Osteocyte (in vitro differentiated cells): Measurements from ENCODE around the gene FBXO3. TPM values are rescaled to one million over a fixed set of nuclear protein-coding genes. Genes with fewer than 3 reads are reported as not detected.

Source experiments
- DNase-seq: peaks from one replicate; pipeline ENCODE4 v3.0.0; 2021; ENCODE audit warnings: mixed read lengths; ENCODE audit not compliant: unreplicated experiment; ENCODE audit errors: extremely low spot score
- H3K27ac Mint-ChIP-seq: one replicate; pipeline ENCODE4 v1.8.0; 2021; ENCODE audit warnings: mild to moderate bottlenecking, mixed read lengths; ENCODE audit not compliant: unreplicated experiment
- H3K27me3 Mint-ChIP-seq: one replicate; pipeline ENCODE4 v1.8.0; 2021; ENCODE audit warnings: mixed read lengths; ENCODE audit not compliant: unreplicated experiment
- H3K36me3 Mint-ChIP-seq: one replicate; pipeline ENCODE4 v1.8.0; 2021; ENCODE audit warnings: mixed read lengths; ENCODE audit not compliant: unreplicated experiment
- H3K4me1 Mint-ChIP-seq: one replicate; pipeline ENCODE4 v1.8.0; 2021; ENCODE audit warnings: mixed read lengths; ENCODE audit not compliant: unreplicated experiment
- H3K4me3 Mint-ChIP-seq: one replicate; pipeline ENCODE4 v1.8.0; 2021; ENCODE audit warnings: mild to moderate bottlenecking, moderate library complexity, mixed read lengths; ENCODE audit not compliant: unreplicated experiment
- H3K9me3 Mint-ChIP-seq: one replicate; pipeline ENCODE4 v1.8.0; 2021; ENCODE audit warnings: mixed read lengths; ENCODE audit not compliant: unreplicated experiment
- CTCF ChIP-seq: fragments of 200-600 bp; sonication (generic); IDR thresholded peaks from 2 replicates; pipeline ENCODE4 v1.5.0; 2021; ENCODE audit warnings: antibody characterized with exemption, mild to moderate bottlenecking, moderate library complexity
- total RNA-seq: library from RNA; stranded (reverse); gene quantifications from 2 replicates; pipeline ENCODE4 v1.2.1, GENCODE V29; 2021

Gene FBXO3
- total RNA-seq, 1 donor from 2014 or later, result 31.1 TPM

- DNase-seq, result no peak
Observed at GRCh38 chr11:33703788-33704187, 70.5 kb downstream of the FBXO3 start.

DNA sequence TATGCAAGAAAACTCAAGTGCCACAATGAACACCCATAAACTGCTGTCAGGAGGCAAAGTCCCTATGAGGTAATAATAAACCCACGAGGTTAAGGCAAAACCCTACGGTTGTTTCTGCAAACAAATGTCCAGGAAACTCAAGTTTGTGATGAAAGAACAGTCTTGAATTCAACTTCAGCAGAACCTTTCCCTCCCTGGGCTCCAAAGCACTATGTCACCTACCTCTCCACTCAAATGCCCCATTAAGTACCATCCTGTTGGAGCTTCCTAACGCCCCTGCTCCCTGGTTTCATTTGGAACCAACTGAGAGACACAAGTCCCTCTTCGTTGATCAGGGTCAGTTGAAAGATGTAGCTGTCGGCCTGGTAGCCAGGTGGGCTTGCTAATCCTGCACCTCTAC lies 71.1 kb downstream of the FBXO3 start:
- no peak for TF ChIP-seq CTCF
- H3K27ac Mint-ChIP-seq, result peak overlapping the region; percentile 77

More at GRCh38 chr11:33703788-33704187, 70.5 kb downstream of the FBXO3 start:
- Mint-ChIP-seq H3K4me3 (no peak overlapping the region), H3K4me1 (peaks cover 67% of the 10 kb centered on the region), H3K36me3 (peaks cover 15% of the 10 kb centered on the region), H3K27me3 (no peaks in the 10 kb centered on the region), H3K27ac (peak overlapping the region; percentile 77), H3K9me3 (no peaks in the 10 kb centered on the region)
- no peak for TF ChIP-seq CTCF

DNA sequence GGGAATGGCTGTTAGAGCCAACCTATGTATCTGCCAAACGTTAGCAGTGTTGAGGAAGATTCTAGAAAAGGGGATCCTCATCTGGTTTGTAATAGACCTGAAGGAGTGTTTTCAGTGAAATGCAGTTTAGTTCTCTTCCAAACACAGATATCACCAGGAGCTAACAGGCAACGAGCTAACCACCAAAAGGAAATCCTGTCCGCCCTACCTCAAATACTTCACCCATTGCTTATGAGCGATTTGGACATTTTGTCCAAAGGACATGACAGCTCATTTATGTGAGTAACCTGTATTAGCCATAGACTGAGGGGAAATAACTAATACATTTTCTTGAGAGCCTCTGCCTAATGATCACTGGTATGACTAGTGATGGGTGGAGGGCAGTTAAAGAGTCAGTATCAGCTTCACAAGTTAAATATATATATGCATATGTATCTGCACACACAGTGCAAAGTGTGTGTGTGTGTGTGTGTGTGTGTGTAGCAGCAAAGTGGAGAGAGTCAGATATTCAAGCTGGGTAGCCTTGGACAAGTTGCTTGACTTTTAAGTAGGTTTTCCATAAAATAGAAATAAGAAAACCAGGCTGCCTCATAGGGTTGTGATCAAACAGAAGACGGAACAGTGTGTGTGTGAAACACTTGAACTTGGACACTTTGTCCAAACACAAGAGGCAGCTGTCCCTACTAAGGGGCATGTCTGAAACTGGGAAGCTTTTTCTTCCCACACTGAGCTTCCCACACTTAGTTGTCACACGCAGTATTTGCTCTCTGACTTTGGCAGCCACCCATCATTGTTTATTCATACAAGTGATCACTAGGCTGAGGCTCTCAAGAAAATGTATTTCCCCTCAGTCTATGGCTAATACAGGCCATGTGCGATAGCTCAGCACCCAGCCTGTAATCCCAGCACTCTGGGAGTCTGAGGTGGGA lies 72.8 kb downstream of the FBXO3 start:
- Mint-ChIP-seq H3K27ac (peak overlapping the region; percentile 97), H3K27me3 (no peaks in the 10 kb centered on the region), H3K9me3 (no peaks in the 10 kb centered on the region), H3K4me1 (peaks cover 62% of the 10 kb centered on the region), H3K36me3 (peaks cover 7% of the 10 kb centered on the region), H3K4me3 (peak overlapping the region; percentile 85)
- no peak for DNase-seq
- no peak for TF ChIP-seq CTCF

More for the DNA sequence above, 71.1 kb downstream of the FBXO3 start:
- Mint-ChIP-seq H3K4me1 (peaks cover 65% of the 10 kb centered on the region), H3K36me3 (peaks cover 11% of the 10 kb centered on the region), H3K9me3 (no peaks in the 10 kb centered on the region), H3K4me3 (no peak overlapping the region), H3K27me3 (no peaks in the 10 kb centered on the region)
- no peak for DNase-seq

GRCh38 chr11:33700502-33701271 lies 73.6 kb downstream of the FBXO3 start, which contains the start of gene C11orf91:
TSS of gene C11orf91 (minus strand) at chr11:33700826. CDS start at chr11:33700740, 86 bp downstream.
- Mint-ChIP-seq H3K36me3 (peaks cover 4% of the 10 kb centered on the region), H3K4me1 (peaks cover 60% of the 10 kb centered on the region), H3K27ac (peak within 1 kb of the TSS; percentile 97), H3K9me3 (no peaks in the 10 kb centered on the region), H3K27me3 (no peaks in the 10 kb centered on the region), H3K4me3 (peak within 1 kb of the TSS; percentile 85)
- no peak for TF ChIP-seq CTCF
- DNase-seq, result peak; percentile 99
